H54 (cell line): ENCODE results near the gene SIGLEC14.

ENCODE experiments used
- DNase-seq: peaks from one replicate; pipeline ENCODE4 v3.0.0; 2011; ENCODE audit warnings: low spot score, mixed read lengths; ENCODE audit not compliant: insufficient read length
- FAIRE-seq: peaks from 3 replicates; lab custom pipeline; 2011; peaks lifted over from hg19 to GRCh38; lab: Jason Lieb, UNC
- POLR2A ChIP-seq: IDR thresholded peaks from 2 replicates; pipeline ENCODE4 v1.6.1; 2011; ENCODE audit warnings: low read depth, mild to moderate bottlenecking, low read length

SIGLEC14 gene

DNA sequence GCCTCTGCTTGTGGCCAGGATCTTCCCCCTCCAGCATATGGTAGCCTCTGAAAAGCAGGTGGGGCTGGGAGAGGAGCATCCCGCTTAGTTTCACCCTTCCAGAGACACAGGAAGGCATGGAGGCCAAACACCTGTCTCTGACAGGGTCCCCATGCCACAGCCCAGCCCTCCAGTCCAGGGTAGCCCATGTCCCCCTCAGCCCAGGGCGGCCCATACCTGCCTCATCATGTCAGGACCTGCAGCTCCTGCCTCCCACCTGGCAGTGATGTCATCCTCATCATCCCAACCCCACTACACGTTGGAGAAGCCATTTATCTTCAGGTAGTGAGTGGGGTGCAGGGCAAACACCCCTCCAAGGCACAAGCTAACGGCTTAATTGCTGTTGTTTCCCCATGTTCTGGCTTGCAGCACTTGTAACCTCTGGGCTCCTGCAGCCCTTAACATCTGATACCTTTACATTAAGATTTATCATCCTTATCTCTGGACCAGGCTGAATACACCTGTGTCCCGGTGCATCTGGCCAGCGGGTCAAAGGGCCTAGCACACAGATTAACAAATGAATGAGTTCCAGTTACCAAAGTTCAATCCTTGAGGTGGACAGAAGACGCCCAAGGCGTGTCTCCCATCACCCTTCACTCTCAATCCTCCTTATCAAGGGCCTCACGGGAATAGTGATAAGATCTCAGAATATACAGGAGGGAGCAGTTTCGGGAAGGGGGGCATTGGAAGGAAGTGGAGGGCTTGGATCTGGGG, 53.3 kb downstream of the SIGLEC14 start:
- no peak for FAIRE-seq
- DNase-seq: no peak
- no peak for TF ChIP-seq POLR2A
